Measurements from ENCODE around the gene ARID1B.

ARID1B gene

GRCh38 chr6:157119502-157120027 is 342.4 kb downstream of the ARID1B start:
- no peak overlapping the region for H3K4me3 ChIP-seq (ENCODE audit: control insufficient read depth in 1 of 7, extremely low read depth in 1 of 7, insufficient read depth in 4 of 7, low read depth in 2 of 7, low read length in 6 of 7)
- H3K27me3 ChIP-seq (replicated peaks in 2 of 5; ENCODE audit: control insufficient read depth in 4 of 5, insufficient read depth in 5 of 5, low read length in 4 of 5): no peaks in the 10 kb centered on the region
- ChIA-PET CTCF (interaction anchor here (1.1 kb wide), 1 partner anchor 9 kb away, joined by 6 read pairs; no protein-coding TSS in a partner anchor), POLR2A (no interaction called here)
- DNase-seq: no peak
- peaks cover 8 to 36% (median 21%) of the 10 kb centered on the region in 4 experiments for H3K36me3 ChIP-seq (ENCODE audit: control insufficient read depth in 4 of 4, insufficient read depth in 4 of 4, low read length in 3 of 4)
- no peaks in the 10 kb centered on the region for H3K9me3 ChIP-seq (ENCODE audit: control extremely low read depth in 1 of 5, control insufficient read depth in 4 of 5, insufficient read depth in 2 of 5, low read depth in 1 of 5, low read length in 4 of 5)
- H3K4me1 ChIP-seq (ENCODE audit: control extremely low read depth in 1 of 4, control insufficient read depth in 4 of 4, insufficient read depth in 4 of 4, low read length in 3 of 4): no peaks in the 10 kb centered on the region
- WGBS (ENCODE audit: insufficient coverage): 100% methylated on average over 3 of the region's 3 CpGs
- no peak overlapping the region for H3K27ac ChIP-seq (ENCODE audit: insufficient read depth in 1 of 2, low read depth in 1 of 2, low read length in 2 of 2, poor library complexity in 1 of 2, severe bottlenecking in 2 of 2)

DNA sequence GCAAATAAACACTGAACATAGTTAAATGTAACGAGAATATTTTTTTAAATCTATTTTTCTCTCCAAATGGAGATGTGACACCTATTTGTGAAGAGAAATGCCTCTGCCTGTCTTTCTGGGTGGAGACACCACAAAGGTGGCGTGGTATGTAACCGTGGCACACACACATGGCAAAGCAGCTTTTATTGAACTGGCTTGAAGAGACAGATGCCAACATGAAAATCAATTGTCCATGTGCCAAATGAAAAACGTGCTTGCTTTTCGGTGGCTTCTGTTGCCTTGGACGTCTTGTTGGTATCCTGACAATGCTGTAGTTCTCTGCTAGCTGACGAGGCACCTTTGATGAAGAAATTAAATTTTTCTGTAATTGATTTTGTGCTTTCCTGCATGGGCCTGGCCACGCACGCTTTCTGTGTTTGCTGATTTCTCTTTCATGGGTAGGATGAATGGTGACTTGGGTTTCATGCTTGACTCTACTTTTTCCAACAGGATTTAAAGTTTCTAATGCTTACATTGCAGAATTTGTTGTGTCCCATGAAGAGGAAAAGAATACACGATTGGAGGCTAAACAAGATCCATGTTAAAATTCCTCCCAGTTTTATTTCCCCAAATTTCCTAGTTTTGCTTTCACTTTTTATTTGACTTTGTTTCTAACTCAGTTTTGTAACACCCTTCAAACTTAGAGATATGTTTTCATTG is 343.5 kb downstream of the ARID1B start:
- Histone ChIP-seq H3K27ac (ENCODE audit: insufficient read depth in 1 of 2, low read depth in 1 of 2, low read length in 2 of 2, poor library complexity in 1 of 2, severe bottlenecking in 2 of 2) (no peak overlapping the region), H3K36me3 (ENCODE audit: control insufficient read depth in 4 of 4, insufficient read depth in 4 of 4, low read length in 3 of 4) (peaks cover 8 to 37% (median 21%) of the 10 kb centered on the region in 4 experiments), H3K9me3 (ENCODE audit: control extremely low read depth in 1 of 5, control insufficient read depth in 4 of 5, insufficient read depth in 2 of 5, low read depth in 1 of 5, low read length in 4 of 5) (no peaks in the 10 kb centered on the region), H3K27me3 (replicated peaks in 2 of 5; ENCODE audit: control insufficient read depth in 4 of 5, insufficient read depth in 5 of 5, low read length in 4 of 5) (no peaks in the 10 kb centered on the region), H3K4me3 (ENCODE audit: control insufficient read depth in 1 of 7, extremely low read depth in 1 of 7, insufficient read depth in 4 of 7, low read depth in 2 of 7, low read length in 6 of 7) (no peak overlapping the region), H3K4me1 (ENCODE audit: control extremely low read depth in 1 of 4, control insufficient read depth in 4 of 4, insufficient read depth in 4 of 4, low read length in 3 of 4) (peaks cover 0 to 2% (median 0%) of the 10 kb centered on the region in 4 experiments)
- 90% methylated on average over 7 of the region's 10 CpGs for WGBS (ENCODE audit: insufficient coverage)
- no peak for DNase-seq
- ChIA-PET CTCF (no interaction called here), POLR2A (no interaction called here)

DNA sequence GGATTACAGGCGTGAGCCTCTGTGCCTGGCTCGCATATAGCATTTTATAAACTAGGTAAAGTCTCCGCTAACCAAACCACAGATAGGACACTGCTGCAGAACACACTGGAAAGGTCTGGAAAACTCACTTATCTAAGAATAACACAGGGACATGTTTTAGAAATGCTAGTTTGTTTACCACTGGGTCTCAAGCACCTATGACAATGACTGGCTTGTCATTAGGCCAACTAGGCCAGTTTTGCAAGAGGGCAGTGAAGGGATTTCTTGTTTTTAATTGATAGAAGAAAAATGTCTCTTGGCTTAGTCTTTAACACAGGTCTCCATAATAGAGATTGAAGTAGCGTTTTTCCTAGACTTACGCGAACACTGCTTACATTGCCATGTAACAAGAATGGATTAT is 344.7 kb downstream of the ARID1B start:
- H3K27me3 ChIP-seq (replicated peaks in 2 of 5; ENCODE audit: control insufficient read depth in 4 of 5, insufficient read depth in 5 of 5, low read length in 4 of 5): no peaks in the 10 kb centered on the region
- no peak overlapping the region for H3K4me3 ChIP-seq (ENCODE audit: control insufficient read depth in 1 of 7, extremely low read depth in 1 of 7, insufficient read depth in 4 of 7, low read depth in 2 of 7, low read length in 6 of 7)
- CTCF ChIA-PET: no interaction called here
- POLR2A ChIA-PET: no interaction called here
- no peak for DNase-seq
- peaks cover 10 to 36% (median 21%) of the 10 kb centered on the region in 4 experiments for H3K36me3 ChIP-seq (ENCODE audit: control insufficient read depth in 4 of 4, insufficient read depth in 4 of 4, low read length in 3 of 4)
- 93% methylated on average over 3 of the region's 6 CpGs for WGBS (ENCODE audit: insufficient coverage)
- no peak overlapping the region for H3K27ac ChIP-seq (ENCODE audit: insufficient read depth in 1 of 2, low read depth in 1 of 2, low read length in 2 of 2, poor library complexity in 1 of 2, severe bottlenecking in 2 of 2)
- no peaks in the 10 kb centered on the region for H3K9me3 ChIP-seq (ENCODE audit: control extremely low read depth in 1 of 5, control insufficient read depth in 4 of 5, insufficient read depth in 2 of 5, low read depth in 1 of 5, low read length in 4 of 5)
- H3K4me1 ChIP-seq (ENCODE audit: control extremely low read depth in 1 of 4, control insufficient read depth in 4 of 4, insufficient read depth in 4 of 4, low read length in 3 of 4): peaks cover 0 to 2% (median 0%) of the 10 kb centered on the region in 4 experiments

- H3K4me1 ChIP-seq (ENCODE audit: control extremely low read depth in 1 of 4, control insufficient read depth in 4 of 4, insufficient read depth in 4 of 4, low read length in 3 of 4): peaks cover 0 to 2% (median 1%) of the 10 kb centered on the region in 4 experiments
- CTCF ChIA-PET: interaction anchor here (1.1 to 2.0 kb wide), 4 partner anchors 18 to 87 kb away, joined by 3 to 6 read pairs (median 4); no protein-coding TSS in a partner anchor
- 74% methylated on average over 3 of the region's 6 CpGs for WGBS (ENCODE audit: insufficient coverage)
- no peak for DNase-seq
- H3K27ac ChIP-seq (ENCODE audit: insufficient read depth in 1 of 2, low read depth in 1 of 2, low read length in 2 of 2, poor library complexity in 1 of 2, severe bottlenecking in 2 of 2): no peak overlapping the region
- POLR2A ChIA-PET: no interaction called here
- no peaks in the 10 kb centered on the region for H3K9me3 ChIP-seq (ENCODE audit: control extremely low read depth in 1 of 5, control insufficient read depth in 4 of 5, insufficient read depth in 2 of 5, low read depth in 1 of 5, low read length in 4 of 5)
- H3K27me3 ChIP-seq (replicated peaks in 2 of 5; ENCODE audit: control insufficient read depth in 4 of 5, insufficient read depth in 5 of 5, low read length in 4 of 5): no peaks in the 10 kb centered on the region
- peaks cover 10 to 33% (median 21%) of the 10 kb centered on the region in 4 experiments for H3K36me3 ChIP-seq (ENCODE audit: control insufficient read depth in 4 of 4, insufficient read depth in 4 of 4, low read length in 3 of 4)
- H3K4me3 ChIP-seq (ENCODE audit: control insufficient read depth in 1 of 7, extremely low read depth in 1 of 7, insufficient read depth in 4 of 7, low read depth in 2 of 7, low read length in 6 of 7): no peak overlapping the region
Measured at GRCh38 chr6:157123234-157123633, 346.1 kb downstream of the ARID1B start.

- H3K4me3 ChIP-seq (ENCODE audit: control insufficient read depth in 1 of 7, extremely low read depth in 1 of 7, insufficient read depth in 4 of 7, low read depth in 2 of 7, low read length in 6 of 7): no peak overlapping the region
- H3K27me3 ChIP-seq (replicated peaks in 2 of 5; ENCODE audit: control insufficient read depth in 4 of 5, insufficient read depth in 5 of 5, low read length in 4 of 5): no peaks in the 10 kb centered on the region
- POLR2A ChIA-PET: no interaction called here
- no peak overlapping the region for H3K27ac ChIP-seq (ENCODE audit: insufficient read depth in 1 of 2, low read depth in 1 of 2, low read length in 2 of 2, poor library complexity in 1 of 2, severe bottlenecking in 2 of 2)
- 96% methylated on average over 5 of the region's 5 CpGs for WGBS (ENCODE audit: insufficient coverage)
- H3K4me1 ChIP-seq (ENCODE audit: control extremely low read depth in 1 of 4, control insufficient read depth in 4 of 4, insufficient read depth in 4 of 4, low read length in 3 of 4): peaks cover 0 to 15% (median 12%) of the 10 kb centered on the region in 4 experiments
- DNase-seq: no peak
- H3K9me3 ChIP-seq (ENCODE audit: control extremely low read depth in 1 of 5, control insufficient read depth in 4 of 5, insufficient read depth in 2 of 5, low read depth in 1 of 5, low read length in 4 of 5): no peaks in the 10 kb centered on the region
- peaks cover 8 to 26% (median 13%) of the 10 kb centered on the region in 4 experiments for H3K36me3 ChIP-seq (ENCODE audit: control insufficient read depth in 4 of 4, insufficient read depth in 4 of 4, low read length in 3 of 4)
- CTCF ChIA-PET: interaction anchor here (0.9 to 2.0 kb wide), 6 partner anchors 16 to 88 kb away, joined by 3 to 6 read pairs (median 3); no protein-coding TSS in a partner anchor
Measured at GRCh38 chr6:157124485-157125254, 347.5 kb downstream of the ARID1B start.

GRCh38 chr6:157125531-157125930 is 348.4 kb downstream of the ARID1B start:
- ChIA-PET POLR2A (no interaction called here), CTCF (no interaction called here)
- DNase-seq: no peak
- H3K9me3 ChIP-seq (ENCODE audit: control extremely low read depth in 1 of 5, control insufficient read depth in 4 of 5, insufficient read depth in 2 of 5, low read depth in 1 of 5, low read length in 4 of 5): no peaks in the 10 kb centered on the region
- no peak overlapping the region for H3K4me3 ChIP-seq (ENCODE audit: control insufficient read depth in 1 of 7, extremely low read depth in 1 of 7, insufficient read depth in 4 of 7, low read depth in 2 of 7, low read length in 6 of 7)
- WGBS (ENCODE audit: insufficient coverage): 89% methylated on average over 4 of the region's 7 CpGs
- H3K27ac ChIP-seq (ENCODE audit: insufficient read depth in 1 of 2, low read depth in 1 of 2, low read length in 2 of 2, poor library complexity in 1 of 2, severe bottlenecking in 2 of 2): no peak overlapping the region
- H3K36me3 ChIP-seq (ENCODE audit: control insufficient read depth in 4 of 4, insufficient read depth in 4 of 4, low read length in 3 of 4): peaks cover 8 to 19% (median 12%) of the 10 kb centered on the region in 4 experiments
- peaks cover 0 to 15% (median 12%) of the 10 kb centered on the region in 4 experiments for H3K4me1 ChIP-seq (ENCODE audit: control extremely low read depth in 1 of 4, control insufficient read depth in 4 of 4, insufficient read depth in 4 of 4, low read length in 3 of 4)
- no peaks in the 10 kb centered on the region for H3K27me3 ChIP-seq (replicated peaks in 2 of 5; ENCODE audit: control insufficient read depth in 4 of 5, insufficient read depth in 5 of 5, low read length in 4 of 5)
